ENCODE results near the gene SACM1L.
"Not testable (repeated sequence)": the region's sequence is repeated elsewhere in the genome, so short reads cannot be mapped to it uniquely, and the experiment has no call there.

SACM1L gene

DNA sequence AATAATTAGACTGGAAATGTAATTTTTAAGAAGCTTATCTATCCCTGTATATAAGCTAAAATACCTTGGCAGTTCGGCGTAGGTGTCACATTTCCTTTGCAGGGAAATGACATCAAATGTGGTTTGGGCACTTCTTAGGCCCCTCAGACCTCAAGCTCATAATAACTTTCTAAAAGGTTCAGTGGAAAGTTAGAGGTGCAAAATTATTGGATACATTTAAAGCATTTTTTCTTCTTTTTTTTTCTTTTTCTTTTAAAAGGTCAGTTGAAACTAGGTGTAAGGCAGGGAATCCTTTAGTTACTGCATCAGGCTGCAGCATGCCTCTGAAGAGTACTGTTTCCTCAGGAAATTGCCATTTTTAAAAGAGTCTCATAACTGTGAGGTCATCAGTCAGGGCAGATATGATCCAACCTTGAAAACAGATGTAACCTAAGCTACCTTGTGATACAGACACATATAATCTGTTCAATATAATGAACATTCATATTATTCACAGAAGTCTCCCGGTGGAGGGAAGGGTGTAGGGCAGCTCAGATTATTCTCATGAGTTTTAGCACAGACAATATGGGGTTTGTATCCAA lies 4.8 kb downstream of the SACM1L start:
- Mint-ChIP-seq H3K27ac (peak overlapping the region; percentile 97), H3K36me3 (ENCODE audit: low read depth) (peaks cover 51% of the 10 kb centered on the region), H3K4me1 (ENCODE audit: low read depth) (peaks cover 56% of the 10 kb centered on the region), H3K4me3 (peak overlapping the region; percentile 81), H3K27me3 (ENCODE audit: low read depth) (peaks cover 1% of the 10 kb centered on the region), H3K9me3 (no peaks in the 10 kb centered on the region)
- peak; percentile 63 for DNase-seq (ENCODE audit: low spot score)

DNA sequence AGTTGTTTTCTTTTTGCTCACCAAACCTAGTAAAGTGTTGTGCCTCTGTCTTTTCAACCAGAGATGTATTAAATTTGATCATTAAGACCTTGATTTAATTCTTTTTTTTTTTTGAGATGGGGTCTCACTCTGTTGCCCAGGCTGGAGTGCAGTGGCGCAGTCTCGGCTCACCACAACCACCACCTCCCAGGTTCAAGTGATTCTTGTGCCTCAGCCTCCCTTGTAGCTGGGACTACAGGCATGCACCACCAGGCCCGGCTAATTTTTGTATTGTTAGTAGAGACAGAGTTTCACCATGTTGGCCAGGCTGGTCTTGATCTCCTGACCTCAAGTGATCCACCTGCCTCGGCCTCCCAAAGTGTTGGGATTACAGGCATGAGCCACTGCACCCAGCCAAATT lies 6.0 kb downstream of the SACM1L start:
- H3K36me3 Mint-ChIP-seq (ENCODE audit: low read depth), result peaks cover 50% of the 10 kb centered on the region
- H3K27ac Mint-ChIP-seq, result peak overlapping the region; percentile 97
- H3K9me3 Mint-ChIP-seq; H3K27me3 Mint-ChIP-seq (ENCODE audit: low read depth); DNase-seq (ENCODE audit: low spot score): not testable (repeated sequence)
- peaks cover 60% of the 10 kb centered on the region for H3K4me1 Mint-ChIP-seq (ENCODE audit: low read depth)
- peak overlapping the region; percentile 81 for H3K4me3 Mint-ChIP-seq

DNA sequence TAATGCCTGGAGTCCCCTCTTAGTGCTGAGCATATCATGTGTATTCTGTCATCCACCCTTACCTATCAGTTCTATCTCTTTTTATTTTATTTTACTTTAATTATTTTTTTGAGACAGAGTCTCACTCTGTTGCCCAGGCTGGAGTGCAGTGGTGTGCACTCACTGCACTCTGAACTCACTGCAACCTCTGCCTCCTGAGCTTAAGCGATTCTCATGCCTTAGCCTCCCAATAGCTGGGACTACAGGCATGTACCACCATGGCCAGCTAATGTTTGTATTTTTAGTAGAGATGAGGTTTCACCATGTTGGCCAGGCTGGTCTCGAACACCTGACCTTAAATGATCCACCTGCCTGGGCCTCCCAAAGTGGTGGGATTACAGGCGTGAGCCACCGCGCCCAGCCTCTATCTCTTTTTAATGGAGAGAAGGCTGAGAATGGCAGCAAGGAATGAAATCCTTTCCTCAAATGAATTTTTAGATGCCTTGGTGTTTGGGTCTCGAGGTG lies 11.4 kb downstream of the SACM1L start:
- Mint-ChIP-seq H3K4me1 (ENCODE audit: low read depth) (peaks cover 37% of the 10 kb centered on the region), H3K27me3 (ENCODE audit: low read depth) (no peaks in the 10 kb centered on the region), H3K4me3 (no peak overlapping the region), H3K36me3 (ENCODE audit: low read depth) (peaks cover 32% of the 10 kb centered on the region), H3K9me3 (no peaks in the 10 kb centered on the region), H3K27ac (no peak overlapping the region)
- no peak for DNase-seq (ENCODE audit: low spot score)

DNA sequence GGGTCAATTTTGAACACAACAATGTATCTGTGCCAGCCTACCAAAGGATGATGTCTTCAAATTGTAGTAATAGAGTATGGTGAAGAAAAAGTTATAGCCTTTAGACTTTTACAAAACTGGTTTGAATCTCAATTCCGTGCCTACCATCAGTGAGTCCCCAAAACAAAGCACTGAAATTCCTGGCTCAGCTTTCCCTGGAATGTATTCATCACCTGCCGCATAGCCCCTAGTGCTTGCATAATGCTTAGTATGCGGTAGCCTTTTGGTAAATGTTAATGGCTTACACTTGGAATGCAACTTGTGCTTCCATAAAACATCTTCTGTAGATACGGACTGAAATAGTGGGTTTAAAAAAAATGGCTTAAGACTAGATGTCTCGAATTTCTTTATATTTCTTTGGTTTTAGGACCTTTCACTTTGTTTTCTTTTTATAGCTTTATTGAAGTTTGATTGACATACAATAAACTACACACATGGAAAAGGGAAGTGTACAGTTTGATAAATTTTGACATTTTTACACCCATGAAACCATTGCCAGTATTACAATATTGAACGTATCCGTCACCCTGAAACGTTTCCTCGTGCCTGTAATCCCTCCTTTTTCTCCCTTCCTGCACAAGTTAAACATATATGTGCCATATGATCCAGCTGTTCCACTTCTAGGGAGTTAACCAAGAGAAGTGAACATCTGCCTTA lies 12.1 kb downstream of the SACM1L start:
- H3K27me3 Mint-ChIP-seq (ENCODE audit: low read depth), result no peaks in the 10 kb centered on the region
- H3K4me1 Mint-ChIP-seq (ENCODE audit: low read depth), result peaks cover 39% of the 10 kb centered on the region
- DNase-seq (ENCODE audit: low spot score), result no peak
- H3K27ac Mint-ChIP-seq, result no peak overlapping the region
- H3K4me3 Mint-ChIP-seq, result no peak overlapping the region
- H3K9me3 Mint-ChIP-seq, result no peaks in the 10 kb centered on the region
- peaks cover 35% of the 10 kb centered on the region for H3K36me3 Mint-ChIP-seq (ENCODE audit: low read depth)

DNA sequence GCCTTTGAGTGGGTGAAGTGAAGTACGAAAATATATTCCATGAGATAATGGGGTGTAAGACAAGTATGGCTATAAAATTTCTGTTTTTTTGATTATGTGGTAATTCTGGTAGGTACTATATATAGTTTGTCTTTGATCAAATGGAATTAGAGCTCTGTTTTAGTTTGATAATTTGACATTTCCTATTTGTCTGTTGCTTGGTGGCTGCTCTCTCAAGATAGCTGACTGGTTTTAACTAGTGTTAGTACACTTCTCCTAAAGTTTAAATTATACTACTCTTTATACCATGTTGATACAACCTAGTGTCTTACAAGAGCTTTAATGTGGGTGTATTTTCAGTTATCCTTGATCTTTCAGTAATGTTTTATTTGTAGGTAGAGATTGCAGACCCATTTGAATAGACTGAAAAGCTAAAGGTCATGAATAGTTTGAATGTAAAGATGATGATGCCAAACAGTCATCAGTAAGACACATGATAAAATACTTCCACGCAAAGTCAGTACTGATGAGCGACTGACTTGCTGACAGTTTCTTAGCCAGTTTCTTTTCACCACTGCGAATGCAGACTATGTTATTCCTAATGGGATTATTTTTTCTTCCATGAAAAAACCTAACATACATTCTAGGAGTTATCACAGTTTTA lies 15.2 kb downstream of the SACM1L start:
- H3K27ac Mint-ChIP-seq, result peak overlapping the region; percentile 15
- H3K9me3 Mint-ChIP-seq, result no peaks in the 10 kb centered on the region
- peaks cover 41% of the 10 kb centered on the region for H3K36me3 Mint-ChIP-seq (ENCODE audit: low read depth)
- H3K4me3 Mint-ChIP-seq, result no peak overlapping the region
- peaks cover 30% of the 10 kb centered on the region for H3K4me1 Mint-ChIP-seq (ENCODE audit: low read depth)
- no peak for DNase-seq (ENCODE audit: low spot score)
- no peaks in the 10 kb centered on the region for H3K27me3 Mint-ChIP-seq (ENCODE audit: low read depth)

DNA sequence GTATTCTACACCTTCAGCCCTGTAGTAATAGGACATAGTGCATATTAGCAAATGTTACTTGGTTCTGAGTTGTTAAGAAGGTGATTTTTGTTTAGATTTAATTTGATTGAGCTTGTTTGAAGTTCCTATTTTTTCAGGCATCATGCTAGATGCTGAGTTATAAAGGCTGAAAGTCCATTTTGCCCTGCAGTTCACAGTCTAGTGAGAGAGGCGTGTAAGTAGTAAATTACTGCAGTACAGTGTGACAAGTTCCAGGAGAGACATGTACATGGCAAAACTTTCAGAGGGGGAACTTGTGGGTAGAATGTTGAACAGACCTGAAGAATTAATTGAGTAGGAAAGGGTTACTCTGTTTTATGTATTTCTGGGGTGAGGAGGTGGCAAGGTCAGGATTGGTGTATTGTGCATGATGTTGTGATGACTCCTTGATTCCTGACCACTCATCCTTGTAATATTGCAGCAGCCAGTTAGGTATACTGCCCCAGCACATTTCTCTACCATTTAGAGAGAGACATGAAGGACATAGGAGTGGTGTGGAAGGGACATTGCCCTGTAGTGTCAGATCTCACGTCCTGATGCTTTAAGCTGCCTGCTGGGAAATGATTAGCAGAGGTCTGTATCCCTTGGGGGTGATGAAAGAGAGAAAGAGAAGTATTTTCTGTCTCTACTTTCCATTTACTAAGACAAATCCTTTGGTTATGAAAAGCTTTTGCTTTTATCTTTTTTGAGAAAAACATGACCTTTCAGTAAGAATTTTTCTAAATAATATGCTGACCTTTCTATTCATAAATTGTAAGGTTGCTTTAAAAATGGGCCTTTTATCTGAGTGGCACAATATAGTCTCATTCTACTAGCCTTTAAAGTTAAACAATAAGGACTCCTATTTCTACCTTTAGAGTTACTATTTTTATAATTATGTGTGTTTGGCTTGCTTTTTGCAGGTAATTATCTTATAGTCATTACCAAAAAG lies 16.9 kb downstream of the SACM1L start:
- peaks cover 50% of the 10 kb centered on the region for H3K36me3 Mint-ChIP-seq (ENCODE audit: low read depth)
- H3K9me3 Mint-ChIP-seq, result no peaks in the 10 kb centered on the region
- no peaks in the 10 kb centered on the region for H3K27me3 Mint-ChIP-seq (ENCODE audit: low read depth)
- DNase-seq (ENCODE audit: low spot score), result no peak
- H3K4me1 Mint-ChIP-seq (ENCODE audit: low read depth), result peaks cover 24% of the 10 kb centered on the region
- no peak overlapping the region for H3K4me3 Mint-ChIP-seq
- H3K27ac Mint-ChIP-seq, result no peak overlapping the region

DNA sequence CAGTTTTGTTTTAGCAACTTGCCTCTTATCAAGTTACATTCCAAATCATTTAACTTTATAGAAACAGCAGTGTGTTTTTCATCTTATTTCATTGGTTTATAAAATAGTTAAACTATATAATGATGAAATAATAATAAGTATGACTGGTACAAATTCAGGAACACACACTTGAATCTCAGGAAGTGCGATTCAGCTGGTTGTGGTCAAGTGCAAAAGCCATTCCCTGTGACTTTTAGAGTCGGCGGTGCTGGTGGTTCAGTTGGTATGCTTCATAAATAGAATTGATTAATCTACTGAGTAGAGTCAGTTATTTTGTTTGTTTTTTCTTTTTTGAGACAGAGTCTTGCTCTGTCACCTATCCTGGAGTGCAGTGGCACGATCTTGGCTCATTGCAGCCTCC lies 22.7 kb downstream of the SACM1L start:
- H3K4me3 Mint-ChIP-seq, result no peak overlapping the region
- no peaks in the 10 kb centered on the region for H3K27me3 Mint-ChIP-seq (ENCODE audit: low read depth)
- H3K36me3 Mint-ChIP-seq (ENCODE audit: low read depth), result peaks cover 48% of the 10 kb centered on the region
- no peak for DNase-seq (ENCODE audit: low spot score)
- no peaks in the 10 kb centered on the region for H3K9me3 Mint-ChIP-seq
- no peak overlapping the region for H3K27ac Mint-ChIP-seq
- H3K4me1 Mint-ChIP-seq (ENCODE audit: low read depth), result peaks cover 6% of the 10 kb centered on the region

DNA sequence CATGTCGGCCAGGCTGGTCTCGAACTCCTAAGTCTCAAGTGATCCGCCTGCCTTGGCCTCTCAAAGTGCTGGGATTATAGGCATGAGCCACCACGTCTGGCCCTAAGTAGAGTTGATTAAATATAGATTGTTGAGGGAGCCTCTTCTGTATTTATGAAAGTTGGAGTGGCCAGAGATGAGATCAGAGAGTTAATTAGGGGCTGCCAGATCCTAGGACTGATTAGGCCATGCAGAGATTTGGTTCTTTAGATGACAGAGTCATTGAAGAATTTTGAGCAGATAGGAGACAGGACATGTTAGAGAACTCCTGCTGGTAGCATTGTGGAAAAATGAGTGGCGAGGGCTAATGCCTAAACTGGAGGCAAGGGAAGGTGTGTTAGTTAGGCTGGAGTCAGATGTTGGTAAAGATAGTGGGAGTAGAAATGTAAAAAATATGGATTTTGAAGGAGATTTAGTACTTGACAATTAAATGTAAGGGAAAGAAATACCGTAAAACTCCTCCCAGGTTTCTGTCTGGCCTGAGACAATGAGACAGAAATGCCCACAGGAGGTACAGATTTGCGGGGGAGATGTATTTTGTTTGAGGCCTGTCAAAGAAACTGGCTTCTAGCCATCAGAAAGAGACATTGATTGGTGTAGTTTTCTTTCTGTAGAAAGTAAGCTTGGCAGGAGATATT lies 23.4 kb downstream of the SACM1L start:
- DNase-seq (ENCODE audit: low spot score), result no peak
- Mint-ChIP-seq H3K4me1 (ENCODE audit: low read depth) (peaks cover 10% of the 10 kb centered on the region), H3K27ac (peak overlapping the region; percentile 24), H3K27me3 (ENCODE audit: low read depth) (no peaks in the 10 kb centered on the region), H3K9me3 (no peaks in the 10 kb centered on the region), H3K36me3 (ENCODE audit: low read depth) (peaks cover 47% of the 10 kb centered on the region), H3K4me3 (no peak overlapping the region)

DNA sequence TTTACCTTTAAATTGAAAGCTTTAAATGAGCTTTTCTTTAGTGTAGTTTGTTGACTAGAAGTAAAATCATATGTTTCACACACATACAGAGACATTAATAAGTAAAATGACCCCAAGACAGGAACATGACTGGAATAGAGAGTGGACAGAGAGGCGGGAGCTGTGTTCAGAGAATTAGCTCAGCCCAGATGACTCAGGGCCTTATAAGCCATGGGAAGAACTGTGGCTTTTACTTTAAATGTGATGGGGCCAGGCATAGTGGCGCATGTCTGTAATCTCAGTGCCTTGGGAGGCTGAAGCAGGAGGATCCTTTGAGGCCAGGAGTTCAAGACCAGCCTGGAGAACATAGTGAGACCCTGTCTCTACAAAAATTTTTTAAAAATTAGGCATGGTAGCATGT lies 26.7 kb downstream of the SACM1L start:
- Mint-ChIP-seq H3K36me3 (ENCODE audit: low read depth) (peaks cover 39% of the 10 kb centered on the region), H3K27me3 (ENCODE audit: low read depth) (no peaks in the 10 kb centered on the region), H3K27ac (no peak overlapping the region)

DNA sequence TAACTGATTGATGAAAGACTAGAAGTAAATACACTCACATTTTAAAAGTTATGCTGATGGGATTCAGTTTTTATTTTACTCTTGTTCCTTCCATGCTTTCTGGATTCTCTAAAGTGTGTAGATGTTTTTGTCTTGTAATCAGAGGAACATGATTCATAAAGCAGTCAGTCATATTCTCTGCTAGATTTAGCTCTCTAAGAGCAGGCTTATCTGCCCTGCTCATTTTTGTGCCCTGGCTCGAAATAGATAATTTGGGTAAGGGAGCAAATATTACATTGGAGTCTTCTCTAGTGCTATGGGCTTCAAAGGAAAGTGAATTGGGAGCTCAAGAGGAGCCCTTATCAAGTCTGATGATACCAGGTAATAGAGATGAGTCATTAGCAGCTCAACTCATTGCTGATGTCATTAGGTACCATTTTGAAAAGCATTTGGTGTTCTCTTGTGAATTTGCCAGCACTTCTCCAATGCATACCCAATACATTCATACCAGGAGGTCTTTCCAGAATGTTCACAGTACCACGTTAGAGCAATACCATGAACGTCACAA lies 27.7 kb downstream of the SACM1L start:
- no peak for DNase-seq (ENCODE audit: low spot score)
- Mint-ChIP-seq H3K27ac (no peak overlapping the region), H3K36me3 (ENCODE audit: low read depth) (peaks cover 34% of the 10 kb centered on the region), H3K4me3 (no peak overlapping the region), H3K9me3 (no peaks in the 10 kb centered on the region), H3K27me3 (ENCODE audit: low read depth) (no peaks in the 10 kb centered on the region), H3K4me1 (ENCODE audit: low read depth) (peaks cover 11% of the 10 kb centered on the region)

More for the DNA sequence above, 26.7 kb downstream of the SACM1L start:
- H3K4me3 Mint-ChIP-seq, result no peak overlapping the region
- peaks cover 13% of the 10 kb centered on the region for H3K4me1 Mint-ChIP-seq (ENCODE audit: low read depth)
- DNase-seq (ENCODE audit: low spot score), result no peak
- H3K9me3 Mint-ChIP-seq, result no peaks in the 10 kb centered on the region

DNA sequence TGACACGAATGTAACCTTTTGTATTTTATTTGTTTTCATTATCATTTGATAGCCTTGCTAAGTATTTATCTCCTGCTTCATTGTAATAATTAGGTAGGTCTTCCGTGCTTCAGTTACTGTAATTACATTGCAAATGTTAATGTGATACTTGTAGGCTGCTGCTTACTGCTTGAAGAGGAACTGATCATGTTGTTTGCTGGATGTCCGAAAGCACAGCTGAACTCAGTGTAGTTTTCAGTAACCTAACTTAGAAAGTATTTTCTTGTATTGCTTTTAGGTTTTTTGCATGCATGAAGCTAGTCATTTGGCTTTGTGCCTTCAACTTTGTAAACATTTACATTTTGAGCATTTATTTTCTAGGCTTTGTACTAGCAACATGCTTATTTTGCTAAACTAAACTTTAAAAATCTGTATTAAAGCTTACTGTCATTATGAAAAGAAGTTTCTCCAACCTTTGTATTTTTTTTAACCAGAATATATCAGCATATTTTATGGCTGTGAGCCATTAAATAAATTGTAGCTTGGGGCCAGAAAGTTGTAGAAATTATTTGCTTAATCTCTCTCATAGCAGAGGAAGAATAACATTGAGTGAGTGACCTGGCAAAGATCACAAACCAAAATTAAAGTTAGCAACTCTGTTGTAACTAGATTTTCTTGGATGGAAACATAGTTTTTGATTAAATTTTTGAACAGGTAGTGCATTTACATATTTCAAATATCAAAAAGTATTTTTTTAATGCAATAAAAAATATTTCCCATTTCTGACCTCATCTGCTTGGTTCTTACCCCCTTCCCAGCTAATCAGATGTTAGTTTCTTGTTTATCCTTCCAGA lies 30.7 kb downstream of the SACM1L start:
- no peaks in the 10 kb centered on the region for H3K9me3 Mint-ChIP-seq
- peaks cover 10% of the 10 kb centered on the region for H3K4me1 Mint-ChIP-seq (ENCODE audit: low read depth)
- H3K27ac Mint-ChIP-seq, result no peak overlapping the region
- no peaks in the 10 kb centered on the region for H3K27me3 Mint-ChIP-seq (ENCODE audit: low read depth)
- DNase-seq (ENCODE audit: low spot score), result no peak
- no peak overlapping the region for H3K4me3 Mint-ChIP-seq
- peaks cover 54% of the 10 kb centered on the region for H3K36me3 Mint-ChIP-seq (ENCODE audit: low read depth)

DNA sequence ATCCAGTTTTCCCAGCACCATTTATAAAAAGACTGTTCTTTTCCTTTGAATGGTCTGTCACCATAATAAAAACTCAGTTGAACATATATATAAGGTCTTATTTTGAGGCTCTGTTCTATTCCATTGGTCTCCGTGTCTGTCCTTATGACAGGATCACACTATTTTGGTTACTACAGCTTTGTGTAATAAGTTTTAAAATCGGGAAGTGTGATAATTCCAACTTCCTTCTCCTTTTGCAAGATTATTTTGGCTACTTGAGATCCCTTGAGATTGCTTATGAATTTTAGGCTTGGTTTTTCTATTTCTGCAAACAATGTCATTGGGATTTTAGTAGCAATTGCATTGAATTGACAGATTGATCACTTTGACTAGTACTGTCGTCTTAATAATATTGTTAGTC lies 35.7 kb downstream of the SACM1L start:
- H3K27ac Mint-ChIP-seq, result no peak overlapping the region
- no peaks in the 10 kb centered on the region for H3K9me3 Mint-ChIP-seq
- no peaks in the 10 kb centered on the region for H3K27me3 Mint-ChIP-seq (ENCODE audit: low read depth)
- H3K36me3 Mint-ChIP-seq (ENCODE audit: low read depth), result peaks cover 70% of the 10 kb centered on the region
- no peak overlapping the region for H3K4me3 Mint-ChIP-seq
- H3K4me1 Mint-ChIP-seq (ENCODE audit: low read depth), result peaks cover 13% of the 10 kb centered on the region
- no peak for DNase-seq (ENCODE audit: low spot score)

Data from T-helper 2 cell treated with Interferon-gamma antibody and Interleukin-4, amounts not matched to agents 5 μg/mL and 100 μg/mL, for 36 hours (primary cell).